ENCODE results near the gene OVOL1. TPM values are rescaled to one million over a fixed set of nuclear protein-coding genes. Genes with fewer than 3 reads are reported as not detected.
A peak's percentile ranks its signal among the peaks of the same experiment; 100 is the strongest.

The OVOL1 gene
- total RNA-seq, 2 experiments from 2014 or later, result not detected

- H2AFZ ChIP-seq (ENCODE audit: low read length), result no peak overlapping the region
- no peaks in the 10 kb centered on the region for H3K9me2 ChIP-seq (ENCODE audit: insufficient read depth, low read length)
- CTCF ChIA-PET (ENCODE audit: unreplicated experiment), result interaction anchor here (0.5 kb wide), 1 partner anchor 36 kb away, joined by 4 read pairs; no protein-coding TSS in a partner anchor
- peaks cover 5% of the 10 kb centered on the region; the same call in 1 of the 2 replicates for H4K20me1 ChIP-seq (ENCODE audit: insufficient read depth, low read length)
- H3K4me3 ChIP-seq (ENCODE audit: low read depth, low read length, poor library complexity, severe bottlenecking), result no peak overlapping the region
- TF ChIP-seq CTCF (conservative IDR thresholded peaks at IDR 0.05; ENCODE audit: low read length) (no peak), EZH2phosphoT487 (IDR thresholded peaks at IDR 0.05; ENCODE audit: borderline replicate concordance, low read depth, low read length) (no peak)
- H3K79me2 ChIP-seq (ENCODE audit: insufficient read depth, low read depth, low read length), result no peaks in the 10 kb centered on the region
- peaks cover 10% of the 10 kb centered on the region for H3K4me1 ChIP-seq (ENCODE audit: insufficient read depth, low read length, poor library complexity, severe bottlenecking)
- no peak overlapping the region for H3K27ac ChIP-seq (ENCODE audit: low read depth, low read length, poor library complexity, severe bottlenecking)
- DNase-seq (ENCODE audit: low spot score), result no peak
- intact Hi-C loops (cut with micrococcal nuclease; ENCODE audit: unreplicated experiment), result no loop called here
- no peak overlapping the region for H3K4me2 ChIP-seq (ENCODE audit: low read length)
- POLR2A ChIA-PET, result interaction anchor here (0.5 to 0.7 kb wide), 2 partner anchors 26 to 114 kb away, joined by 3 read pairs; no protein-coding TSS in a partner anchor
- H3K36me3 ChIP-seq (ENCODE audit: insufficient read depth, low read length), result peaks cover 3% of the 10 kb centered on the region; the same call in 1 of the 2 replicates
- BruUV-seq (replicated peaks), result TSS peak; percentile 35
- no peaks in the 10 kb centered on the region for H3K9me3 ChIP-seq (ENCODE audit: low read length)
These were observed 10.1 kb upstream of the OVOL1 start for GRCh38 chr11:65776710-65777141.

- DNase-seq (ENCODE audit: low spot score), result no peak
- Histone ChIP-seq H2AFZ (ENCODE audit: low read length) (no peak overlapping the region), H3K9me2 (ENCODE audit: insufficient read depth, low read length) (no peaks in the 10 kb centered on the region), H3K4me2 (ENCODE audit: low read length) (no peak overlapping the region), H3K36me3 (ENCODE audit: insufficient read depth, low read length) (peaks cover 3% of the 10 kb centered on the region; the same call in 1 of the 2 replicates), H4K20me1 (ENCODE audit: insufficient read depth, low read length) (peaks cover 5% of the 10 kb centered on the region; the same call in 1 of the 2 replicates), H3K4me1 (ENCODE audit: insufficient read depth, low read length, poor library complexity, severe bottlenecking) (peaks cover 10% of the 10 kb centered on the region), H3K79me2 (ENCODE audit: insufficient read depth, low read depth, low read length) (no peaks in the 10 kb centered on the region), H3K27ac (ENCODE audit: low read depth, low read length, poor library complexity, severe bottlenecking) (no peak overlapping the region), H3K9me3 (ENCODE audit: low read length) (no peaks in the 10 kb centered on the region), H3K4me3 (ENCODE audit: low read depth, low read length, poor library complexity, severe bottlenecking) (no peak overlapping the region)
- CTCF ChIA-PET (ENCODE audit: unreplicated experiment), result no interaction called here
- TF ChIP-seq EZH2phosphoT487 (IDR thresholded peaks at IDR 0.05; ENCODE audit: borderline replicate concordance, low read depth, low read length) (no peak), CTCF (conservative IDR thresholded peaks at IDR 0.05; ENCODE audit: low read length) (no peak)
- intact Hi-C loops (cut with micrococcal nuclease; ENCODE audit: unreplicated experiment), result no loop called here
- BruUV-seq (replicated peaks), result no TSS peak
- POLR2A ChIA-PET, result interaction anchor here (0.5 kb wide), 1 partner anchor 26 kb away, joined by 3 read pairs; no protein-coding TSS in a partner anchor
These were observed 9.6 kb upstream of the OVOL1 start for GRCh38 chr11:65777241-65777640.

GRCh38 chr11:65777821-65778361 is 9.0 kb upstream of the OVOL1 start:
- CTCF ChIA-PET (ENCODE audit: unreplicated experiment), result no interaction called here
- TF ChIP-seq EZH2phosphoT487 (IDR thresholded peaks at IDR 0.05; ENCODE audit: borderline replicate concordance, low read depth, low read length) (no peak), CTCF (conservative IDR thresholded peaks at IDR 0.05; ENCODE audit: low read length) (no peak)
- Histone ChIP-seq H3K4me3 (ENCODE audit: low read depth, low read length, poor library complexity, severe bottlenecking) (no peak overlapping the region), H3K9me2 (ENCODE audit: insufficient read depth, low read length) (no peaks in the 10 kb centered on the region), H2AFZ (ENCODE audit: low read length) (no peak overlapping the region), H3K36me3 (ENCODE audit: insufficient read depth, low read length) (peaks cover 3% of the 10 kb centered on the region; the same call in 1 of the 2 replicates), H4K20me1 (ENCODE audit: insufficient read depth, low read length) (peaks cover 5% of the 10 kb centered on the region; the same call in 1 of the 2 replicates), H3K9me3 (ENCODE audit: low read length) (no peaks in the 10 kb centered on the region), H3K27ac (ENCODE audit: low read depth, low read length, poor library complexity, severe bottlenecking) (no peak overlapping the region), H3K4me1 (ENCODE audit: insufficient read depth, low read length, poor library complexity, severe bottlenecking) (peaks cover 10% of the 10 kb centered on the region), H3K4me2 (ENCODE audit: low read length) (no peak overlapping the region), H3K79me2 (ENCODE audit: insufficient read depth, low read depth, low read length) (no peaks in the 10 kb centered on the region)
- BruUV-seq (replicated peaks), result no TSS peak
- intact Hi-C loops (cut with micrococcal nuclease; ENCODE audit: unreplicated experiment), result no loop called here
- no peak for DNase-seq (ENCODE audit: low spot score)
- POLR2A ChIA-PET, result no interaction called here

Measured in OCI-LY7 (cell line).